Gastrocnemius medialis (tissue), 4 donors: ENCODE measurements around the gene C16orf96. TPM values are rescaled to one million over a fixed set of nuclear protein-coding genes. Genes with fewer than 3 reads are reported as not detected.
A peak's percentile ranks its signal among the peaks of the same experiment; 100 is the strongest.

Source experiments
- ATAC-seq, 2 donors: fragments of 150-250 bp; one replicate each; pipeline ENCODE4 v1.9.1; 2016
- DNase-seq, 2 donors: peaks; one replicate each; pipeline ENCODE4 v3.0.0-alpha.2; 2019
- H3K27ac ChIP-seq, 4 donors: fragments of 200-600 bp; sonication (generic); 1 replicate in 1 of 4; 2 replicates in 3 of 4; pipeline ENCODE4 v1.5.1; 2016 to 2018; ENCODE audit warnings: mild to moderate bottlenecking in 2 of 4, moderate library complexity in 1 of 4
- H3K27me3 ChIP-seq, 3 donors: fragments of 200-600 bp; sonication (generic) in 2 of 3; 1 replicate in 1 of 3; 2 replicates in 2 of 3; pipeline versions ENCODE4 v1.5.1 to v1.6.0; 2016 to 2019; ENCODE audit warnings: mild to moderate bottlenecking in 1 of 3, moderate library complexity in 1 of 3
- H3K36me3 ChIP-seq, 2 donors: fragments of 200-600 bp; sonication (generic) in 1 of 2; one replicate each; pipeline ENCODE4 v1.5.1; 2017 to 2018
- H3K4me1 ChIP-seq, 2 donors: fragments of 200-600 bp; sonication (generic) in 1 of 2; one replicate each; pipeline ENCODE4 v1.5.1; 2016 to 2017; ENCODE audit warnings: mild to moderate bottlenecking in 2 of 2
- H3K4me3 ChIP-seq, 4 donors: fragments of 200-600 bp; sonication (generic) in 3 of 4; 1 replicate in 1 of 4; 2 replicates in 3 of 4; pipeline ENCODE4 v1.5.1; 2016 to 2019; ENCODE audit warnings: mild to moderate bottlenecking in 2 of 4
- H3K9me3 ChIP-seq, 3 donors: fragments of 200-600 bp; sonication (generic) in 2 of 3; 1 replicate in 1 of 3; 2 replicates in 2 of 3; pipeline ENCODE4 v1.5.1; 2016 to 2019
- CTCF ChIP-seq, 5 experiments: fragments of 450-650 bp in 3 of 5; fragments of 200-600 bp in 2 of 5; sonication (generic) in 2 of 5; IDR thresholded peaks in 4 of 5; conservative IDR thresholded peaks in 1 of 5; 1 replicate in 4 of 5; 2 replicates in 1 of 5; pipeline ENCODE4 v1.5.1; 2016 to 2019; ENCODE audit warnings: antibody characterized with exemption in 5 of 5, mild to moderate bottlenecking in 3 of 5, moderate library complexity in 3 of 5
- POLR2A ChIP-seq, 2 donors: fragments of 450-650 bp; IDR thresholded peaks; one replicate each; pipeline ENCODE4 v1.6.1; 2017; ENCODE audit warnings: antibody characterized with exemption in 2 of 2, mild to moderate bottlenecking in 2 of 2, moderate library complexity in 2 of 2
- in situ Hi-C, 4 donors: fragments of 200-750 bp; cut with MboI; loops; one replicate each; pipeline versions ENCODE4 v1.15.0 to v1.8.0; 2017; ENCODE audit warnings: low sequenced_read_pairs in 4 of 4
- intact Hi-C: fragments of 100-400 bp; cut with DNase I; formaldehyde crosslinking; loops from one replicate; pipeline ENCODE4 v1.15.1; 2023; ENCODE audit warnings: low total_unique reads
- total RNA-seq, 4 donors: library from RNA; depleted of rRNA; stranded (reverse); fragments of >200 nt; gene quantifications; one replicate each; pipeline versions ENCODE4 v1.1.0 to v1.2.3, GENCODE V29; 2016

Gene C16orf96
- total RNA-seq, 4 donors from 2014 or later, result 0.15 to 0.59 TPM; not detected in 2

DNA sequence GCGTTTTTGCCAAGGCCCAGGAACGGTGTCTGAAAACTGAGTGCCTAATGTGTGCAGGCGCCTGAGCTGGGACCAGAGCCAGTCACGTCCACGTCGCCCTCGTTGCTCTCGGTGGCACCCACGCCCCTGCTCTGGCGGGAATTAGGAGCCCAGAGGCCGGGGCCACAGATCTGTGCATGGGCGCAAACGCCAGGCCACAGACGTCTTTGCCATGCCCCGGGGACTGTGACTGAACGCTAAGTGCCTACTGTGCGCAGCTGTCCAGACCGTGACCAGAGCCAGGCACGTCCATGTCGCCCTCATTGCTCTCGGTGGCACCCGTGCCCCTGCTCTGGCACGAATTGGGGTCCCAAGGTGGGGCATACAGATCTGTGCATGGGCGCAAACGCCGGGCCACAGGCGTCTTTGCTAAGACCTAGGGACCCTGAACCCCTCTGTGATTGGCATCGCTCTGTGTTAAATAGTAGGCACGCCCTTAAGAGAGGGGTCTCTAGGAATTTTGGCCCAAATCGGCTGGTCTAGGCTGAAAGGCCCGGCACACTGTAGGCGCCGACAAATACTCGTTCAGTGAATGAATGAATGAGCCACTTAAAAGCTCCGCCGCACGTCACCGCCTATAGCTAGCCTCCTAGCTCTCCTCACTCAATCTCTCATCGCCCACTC lies 59.4 kb downstream of the C16orf96 start:
- TF ChIP-seq POLR2A (IDR thresholded peaks at IDR 0.05) (no peak), CTCF (IDR thresholded peaks at IDR 0.05 in 4 of 5, conservative IDR thresholded peaks at IDR 0.05 in 1 of 5) (no peak)
- in situ Hi-C loops (loop anchor here in 1 of 4 donors (25.0 kb wide), 1 partner anchor 103 kb away; no protein-coding TSS in a partner anchor), intact Hi-C loops (loop anchor here (1.0 to 10.0 kb wide), 5 partner anchors 77 to 459 kb away; partner anchors contain the start of genes ALG1, ANKS3, CDIP1 and DNAAF8)
- Histone ChIP-seq H3K27me3 (no peaks in the 10 kb centered on the region), H3K4me3 (peak overlapping the region; percentile 73 to 91 (median 88)), H3K9me3 (no peaks in the 10 kb centered on the region), H3K4me1 (peaks cover 45 to 66% of the 10 kb centered on the region in 2 donors), H3K36me3 (no peaks in the 10 kb centered on the region), H3K27ac (peak overlapping the region; percentile 87 to 99 (median 96))
- ATAC-seq (peak; percentile 14), DNase-seq (peak in 1 of 2 donors; percentile 46)

GRCh38 chr16:4616047-4616811 lies 60.1 kb downstream of the C16orf96 start:
- Histone ChIP-seq H3K4me3 (peak overlapping the region; percentile 64 to 91 (median 80)), H3K27me3 (no peaks in the 10 kb centered on the region), H3K27ac (peak overlapping the region; percentile 95 to 99 (median 97)), H3K9me3 (no peaks in the 10 kb centered on the region), H3K36me3 (no peaks in the 10 kb centered on the region), H3K4me1 (peaks cover 42 to 60% of the 10 kb centered on the region in 2 donors)
- DNase-seq (peak; percentile 100), ATAC-seq (peak; percentile 90 to 91)
- in situ Hi-C loops, result loop anchor here in 1 of 4 donors (25.0 kb wide), 1 partner anchor 104 kb away; no protein-coding TSS in a partner anchor
- intact Hi-C loops, result loop anchor here (1.0 to 10.0 kb wide), 5 partner anchors 77 to 459 kb away; partner anchors contain the start of genes ALG1, ANKS3, CDIP1 and DNAAF8
- TF ChIP-seq POLR2A (IDR thresholded peaks at IDR 0.05) (peak; percentile 94), CTCF (IDR thresholded peaks at IDR 0.05 in 4 of 5, conservative IDR thresholded peaks at IDR 0.05 in 1 of 5) (peak in 2 of 5 experiments; percentile 28 to 40)

DNA sequence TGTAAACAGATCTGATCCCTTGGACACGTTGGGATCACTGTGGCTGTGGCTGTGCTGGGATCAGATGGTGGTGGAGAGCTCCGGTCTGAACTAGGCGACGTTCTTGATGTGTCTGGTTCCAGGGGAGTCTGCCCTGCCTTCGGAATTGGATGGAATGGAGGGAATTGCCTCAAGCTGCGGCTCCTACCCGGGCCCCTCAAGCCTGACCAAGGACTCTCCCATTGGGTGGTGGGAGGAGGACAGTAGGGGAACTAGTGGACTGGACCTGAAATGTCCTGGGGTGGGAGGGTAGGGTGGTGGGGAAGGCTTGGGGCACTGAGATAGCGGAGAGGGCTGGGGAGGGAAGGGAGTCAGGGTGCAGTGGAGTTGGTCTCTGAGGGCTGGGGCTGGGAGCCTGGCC lies 61.7 kb downstream of the C16orf96 start:
- H3K4me1 ChIP-seq, result peaks cover 29 to 44% of the 10 kb centered on the region in 2 donors
- H3K27me3 ChIP-seq, result no peaks in the 10 kb centered on the region
- no peaks in the 10 kb centered on the region for H3K36me3 ChIP-seq
- peak overlapping the region; percentile 95 to 99 (median 97) for H3K27ac ChIP-seq
- TF ChIP-seq POLR2A (IDR thresholded peaks at IDR 0.05) (no peak), CTCF (IDR thresholded peaks at IDR 0.05 in 4 of 5, conservative IDR thresholded peaks at IDR 0.05 in 1 of 5) (no peak)
- peak overlapping the region in 2 of 4 donors; percentile 5 to 72 for H3K4me3 ChIP-seq
- intact Hi-C loops (loop anchor here (2.0 to 10.0 kb wide), 2 partner anchors 229 to 457 kb away; partner anchors contain the start of genes ALG1, GLYR1 and UBN1), in situ Hi-C loops (loop anchor here in 1 of 4 donors (25.0 kb wide), 1 partner anchor 106 kb away; no protein-coding TSS in a partner anchor)
- no peak for DNase-seq
- H3K9me3 ChIP-seq, result no peaks in the 10 kb centered on the region
- ATAC-seq, result no peak

DNA sequence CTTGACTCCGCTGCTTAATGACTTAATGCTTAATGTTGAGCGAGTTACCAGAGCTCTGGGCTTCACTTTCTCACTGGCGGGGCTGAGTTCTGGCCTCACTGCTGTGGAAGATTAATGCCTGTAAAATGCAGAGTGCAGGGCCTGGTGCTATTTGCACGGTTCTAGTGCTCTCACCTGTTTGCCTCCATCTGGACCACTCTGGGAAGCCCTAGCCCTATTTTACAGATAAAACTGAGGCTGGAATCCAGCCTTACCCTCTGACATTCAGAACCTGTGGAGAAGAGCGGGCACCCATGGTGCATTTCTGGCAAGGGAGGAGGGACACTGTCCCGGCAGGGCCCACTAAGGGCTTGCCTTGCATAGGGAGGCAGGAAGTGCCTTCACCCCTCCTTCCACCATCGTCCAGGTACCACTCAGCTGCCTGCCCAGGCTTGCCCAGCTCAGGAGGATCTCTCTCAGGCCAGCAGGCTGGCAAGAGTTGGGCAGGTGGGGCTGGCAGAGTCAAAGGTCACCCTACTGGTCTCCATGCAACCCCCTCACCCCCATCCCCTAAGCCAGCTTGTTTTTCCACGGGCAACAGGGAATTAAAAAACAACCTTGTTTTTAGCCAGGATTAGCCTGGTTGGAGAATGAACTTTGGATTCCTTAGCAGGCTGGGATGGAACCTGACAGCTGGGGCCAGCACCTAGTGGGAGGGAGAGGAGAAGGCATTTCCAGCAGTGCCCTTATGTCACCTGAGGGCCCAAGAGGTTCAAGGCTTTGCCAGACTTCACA lies 62.7 kb downstream of the C16orf96 start:
- intact Hi-C loops (loop anchor here (10.0 kb wide), 1 partner anchor 456 kb away; the partner anchor contains the start of gene ALG1), in situ Hi-C loops (loop anchor here in 1 of 4 donors (25.0 kb wide), 1 partner anchor 107 kb away; no protein-coding TSS in a partner anchor)
- DNase-seq (no peak), ATAC-seq (no peak)
- Histone ChIP-seq H3K27ac (peak overlapping the region in 3 of 4 donors; percentile 46 to 97 (median 95)), H3K9me3 (no peaks in the 10 kb centered on the region), H3K36me3 (no peaks in the 10 kb centered on the region), H3K27me3 (no peaks in the 10 kb centered on the region), H3K4me3 (no peak overlapping the region), H3K4me1 (peaks cover 24 to 37% of the 10 kb centered on the region in 2 donors)
- TF ChIP-seq CTCF (IDR thresholded peaks at IDR 0.05 in 4 of 5, conservative IDR thresholded peaks at IDR 0.05 in 1 of 5), result no peak
- TF ChIP-seq POLR2A (IDR thresholded peaks at IDR 0.05), result no peak
